ENCODE data around the gene MEGF9.

DNA sequence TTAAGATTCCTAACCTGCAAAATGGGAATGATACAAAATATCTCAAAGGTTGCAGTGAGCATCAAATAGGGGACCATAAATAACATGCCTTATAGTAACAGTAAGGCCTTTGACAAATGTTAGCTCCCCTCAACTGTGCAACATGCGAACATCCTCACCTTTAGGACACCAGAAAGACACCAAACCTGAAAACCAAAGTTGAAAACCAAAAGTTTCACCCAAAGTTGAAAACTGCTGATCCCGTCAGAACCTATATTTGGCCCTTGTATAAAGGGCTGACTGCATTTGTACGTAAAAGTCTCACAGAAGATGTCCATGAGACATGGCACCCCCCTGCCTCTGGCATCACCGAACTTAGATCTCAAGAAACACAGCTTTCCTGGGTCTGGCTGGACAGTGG is 146.4 kb downstream of the MEGF9 start:
- TF ChIP-seq, protein P1, sequence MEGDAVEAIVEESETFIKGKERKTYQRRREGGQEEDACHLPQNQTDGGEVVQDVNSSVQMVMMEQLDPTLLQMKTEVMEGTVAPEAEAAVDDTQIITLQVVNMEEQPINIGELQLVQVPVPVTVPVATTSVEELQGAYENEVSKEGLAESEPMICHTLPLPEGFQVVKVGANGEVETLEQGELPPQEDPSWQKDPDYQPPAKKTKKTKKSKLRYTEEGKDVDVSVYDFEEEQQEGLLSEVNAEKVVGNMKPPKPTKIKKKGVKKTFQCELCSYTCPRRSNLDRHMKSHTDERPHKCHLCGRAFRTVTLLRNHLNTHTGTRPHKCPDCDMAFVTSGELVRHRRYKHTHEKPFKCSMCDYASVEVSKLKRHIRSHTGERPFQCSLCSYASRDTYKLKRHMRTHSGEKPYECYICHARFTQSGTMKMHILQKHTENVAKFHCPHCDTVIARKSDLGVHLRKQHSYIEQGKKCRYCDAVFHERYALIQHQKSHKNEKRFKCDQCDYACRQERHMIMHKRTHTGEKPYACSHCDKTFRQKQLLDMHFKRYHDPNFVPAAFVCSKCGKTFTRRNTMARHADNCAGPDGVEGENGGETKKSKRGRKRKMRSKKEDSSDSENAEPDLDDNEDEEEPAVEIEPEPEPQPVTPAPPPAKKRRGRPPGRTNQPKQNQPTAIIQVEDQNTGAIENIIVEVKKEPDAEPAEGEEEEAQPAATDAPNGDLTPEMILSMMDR (IDR thresholded peaks at IDR 0.05; ENCODE audit: insufficient read depth, low read depth, low read length), result no peak
- no peak for TF ChIP-seq EZH2 (IDR thresholded peaks at IDR 0.05; ENCODE audit: insufficient read depth, low read length)

All from astrocyte (in vitro differentiated cells and primary cell).